ENCODE data around the gene BMP6. TPM values are rescaled to one million over a fixed set of nuclear protein-coding genes. Genes with fewer than 3 reads are reported as not detected.

The BMP6 gene
- polyA plus RNA-seq, 1 donor (not counting 4 experiments of a cell fraction or from before 2014, with no cell fraction given), result 0.05 TPM

GRCh38 chr6:7763881-7764280, 38.0 kb downstream of the BMP6 start:
- dilution Hi-C loops (cut with MboI; ENCODE audit: extremely low pct_ligation_motif_present, low sequenced_read_pairs), result no loop called here
- Histone ChIP-seq H3K4me3 (ENCODE audit: control insufficient read depth in 2 of 3, extremely low read depth in 1 of 3, insufficient read depth in 2 of 3, low read depth in 1 of 3, low read length in 3 of 3) (no peak overlapping the region), H3K27ac (ENCODE audit: control insufficient read depth, insufficient read depth, low read length) (no peak overlapping the region), H3K27me3 (ENCODE audit: control insufficient read depth, extremely low read depth, insufficient read depth, low read length) (peaks cover 12% of the 10 kb centered on the region), H2AFZ (ENCODE audit: control insufficient read depth, low read length) (no peak overlapping the region), H3K36me3 (ENCODE audit: control insufficient read depth in 2 of 2, extremely low read depth in 1 of 2, insufficient read depth in 2 of 2, low read length in 2 of 2) (no peaks in the 10 kb centered on the region), H3K79me2 (ENCODE audit: control insufficient read depth, insufficient read depth, low read length) (no peaks in the 10 kb centered on the region), H4K20me1 (ENCODE audit: control insufficient read depth, extremely low read depth, insufficient read depth, low read length) (no peaks in the 10 kb centered on the region), H3K4me2 (ENCODE audit: control insufficient read depth, extremely low read depth, insufficient read depth, low read depth, low read length) (no peak overlapping the region), H3K9me3 (ENCODE audit: control insufficient read depth, low read depth, low read length) (no peaks in the 10 kb centered on the region), H3K9me1 (ENCODE audit: control insufficient read depth, extremely low read depth, insufficient read depth, low read length) (no peaks in the 10 kb centered on the region), H3K9ac (ENCODE audit: control insufficient read depth, extremely low read depth, insufficient read depth, low read length) (no peak overlapping the region), H3K4me1 (ENCODE audit: control insufficient read depth, extremely low read depth, insufficient read depth, low read length) (no peaks in the 10 kb centered on the region)
- DNase-seq (ENCODE audit: low read depth, low spot score), result no peak
- no peak for TF ChIP-seq EZH2 (IDR thresholded peaks at IDR 0.05; ENCODE audit: low read length)
- TF ChIP-seq, protein P1, sequence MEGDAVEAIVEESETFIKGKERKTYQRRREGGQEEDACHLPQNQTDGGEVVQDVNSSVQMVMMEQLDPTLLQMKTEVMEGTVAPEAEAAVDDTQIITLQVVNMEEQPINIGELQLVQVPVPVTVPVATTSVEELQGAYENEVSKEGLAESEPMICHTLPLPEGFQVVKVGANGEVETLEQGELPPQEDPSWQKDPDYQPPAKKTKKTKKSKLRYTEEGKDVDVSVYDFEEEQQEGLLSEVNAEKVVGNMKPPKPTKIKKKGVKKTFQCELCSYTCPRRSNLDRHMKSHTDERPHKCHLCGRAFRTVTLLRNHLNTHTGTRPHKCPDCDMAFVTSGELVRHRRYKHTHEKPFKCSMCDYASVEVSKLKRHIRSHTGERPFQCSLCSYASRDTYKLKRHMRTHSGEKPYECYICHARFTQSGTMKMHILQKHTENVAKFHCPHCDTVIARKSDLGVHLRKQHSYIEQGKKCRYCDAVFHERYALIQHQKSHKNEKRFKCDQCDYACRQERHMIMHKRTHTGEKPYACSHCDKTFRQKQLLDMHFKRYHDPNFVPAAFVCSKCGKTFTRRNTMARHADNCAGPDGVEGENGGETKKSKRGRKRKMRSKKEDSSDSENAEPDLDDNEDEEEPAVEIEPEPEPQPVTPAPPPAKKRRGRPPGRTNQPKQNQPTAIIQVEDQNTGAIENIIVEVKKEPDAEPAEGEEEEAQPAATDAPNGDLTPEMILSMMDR (optimal IDR thresholded peaks at IDR 0.05 in 1 of 3, IDR thresholded peaks at IDR 0.05 in 1 of 3, conservative IDR thresholded peaks at IDR 0.05 in 1 of 3; ENCODE audit: extremely low read depth in 1 of 3, insufficient read depth in 2 of 3, low read length in 3 of 3), result no peak
- no peak for FAIRE-seq

DNA sequence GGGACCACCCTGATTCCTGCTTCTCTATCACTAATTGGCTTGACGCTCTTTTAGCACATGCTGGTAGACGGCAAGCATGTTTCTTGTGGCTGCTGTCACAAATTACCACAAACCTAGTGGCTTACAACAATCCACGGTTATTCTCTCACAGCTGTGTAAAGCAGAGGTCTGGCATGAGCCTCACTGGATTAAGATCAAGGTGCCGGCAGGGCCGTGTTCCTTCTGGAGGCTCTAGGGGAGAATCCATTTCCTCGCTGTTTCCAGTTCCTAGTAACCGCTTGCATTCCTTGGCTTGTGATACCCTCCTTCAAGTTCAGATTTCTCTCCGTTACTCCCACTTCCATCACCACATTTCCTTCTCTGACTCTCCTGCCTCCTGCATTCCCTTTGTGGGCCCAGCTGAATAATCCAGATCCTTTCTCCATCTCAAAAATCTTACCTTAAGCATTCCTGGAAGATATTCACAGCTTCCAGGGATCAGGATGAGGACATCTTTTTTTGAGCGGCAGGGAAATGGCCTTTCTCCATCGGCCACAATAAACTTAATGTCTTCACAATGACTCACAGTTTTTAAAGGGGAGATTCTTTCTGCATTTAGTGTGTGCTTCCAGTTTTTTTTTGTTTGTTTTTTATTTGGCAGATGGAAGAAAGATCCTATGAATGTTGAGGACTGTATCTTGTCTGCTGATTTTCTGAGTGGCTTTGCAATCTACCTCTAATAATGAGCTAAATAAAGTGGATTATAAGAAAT, 39.9 kb downstream of the BMP6 start:
- Histone ChIP-seq H3K9me1 (ENCODE audit: control insufficient read depth, extremely low read depth, insufficient read depth, low read length) (no peaks in the 10 kb centered on the region), H4K20me1 (ENCODE audit: control insufficient read depth, extremely low read depth, insufficient read depth, low read length) (no peaks in the 10 kb centered on the region), H3K27ac (ENCODE audit: control insufficient read depth, insufficient read depth, low read length) (no peak overlapping the region), H3K4me1 (ENCODE audit: control insufficient read depth, extremely low read depth, insufficient read depth, low read length) (no peaks in the 10 kb centered on the region), H3K9ac (ENCODE audit: control insufficient read depth, extremely low read depth, insufficient read depth, low read length) (no peak overlapping the region), H3K27me3 (ENCODE audit: control insufficient read depth, extremely low read depth, insufficient read depth, low read length) (peaks cover 7% of the 10 kb centered on the region), H3K9me3 (ENCODE audit: control insufficient read depth, low read depth, low read length) (no peaks in the 10 kb centered on the region), H2AFZ (ENCODE audit: control insufficient read depth, low read length) (no peak overlapping the region), H3K36me3 (ENCODE audit: control insufficient read depth in 2 of 2, extremely low read depth in 1 of 2, insufficient read depth in 2 of 2, low read length in 2 of 2) (no peaks in the 10 kb centered on the region), H3K4me3 (ENCODE audit: control insufficient read depth in 2 of 3, extremely low read depth in 1 of 3, insufficient read depth in 2 of 3, low read depth in 1 of 3, low read length in 3 of 3) (no peak overlapping the region), H3K4me2 (ENCODE audit: control insufficient read depth, extremely low read depth, insufficient read depth, low read depth, low read length) (no peak overlapping the region), H3K79me2 (ENCODE audit: control insufficient read depth, insufficient read depth, low read length) (no peaks in the 10 kb centered on the region)
- no peak for TF ChIP-seq EZH2 (IDR thresholded peaks at IDR 0.05; ENCODE audit: low read length)
- TF ChIP-seq, protein P1 (optimal IDR thresholded peaks at IDR 0.05 in 1 of 3, IDR thresholded peaks at IDR 0.05 in 1 of 3, conservative IDR thresholded peaks at IDR 0.05 in 1 of 3; ENCODE audit: extremely low read depth in 1 of 3, insufficient read depth in 2 of 3, low read length in 3 of 3), result no peak
- FAIRE-seq (no peak), DNase-seq (ENCODE audit: low read depth, low spot score) (no peak)
- dilution Hi-C loops (cut with MboI; ENCODE audit: extremely low pct_ligation_motif_present, low sequenced_read_pairs), result no loop called here

All from keratinocyte (primary cell).